Esophagus squamous epithelium (tissue), 5 donors: ENCODE data around the gene ANO2. TPM values are rescaled to one million over a fixed set of nuclear protein-coding genes. Genes with fewer than 3 reads are reported as not detected.

Source experiments
- DNase-seq: peaks from one replicate; lab custom pipeline; 2025; lab: John Stamatoyannopoulos, UW
- H3K27ac ChIP-seq, 4 donors: fragments of 200-600 bp; sonication (generic); one replicate each; pipeline ENCODE4 v1.5.1; 2016 to 2019; ENCODE audit warnings: mild to moderate bottlenecking in 1 of 4
- H3K27me3 ChIP-seq, 4 donors: fragments of 200-600 bp; sonication (generic); 1 replicate in 3 of 4; 2 replicates in 1 of 4; pipeline versions ENCODE4 v1.5.1 to v1.6.0; 2017 to 2021; ENCODE audit warnings: antibody characterized with exemption in 1 of 4
- H3K36me3 ChIP-seq, 3 donors: fragments of 200-600 bp; sonication (generic); one replicate each; pipeline ENCODE4 v1.5.1; 2016 to 2019
- H3K4me1 ChIP-seq, 3 donors: fragments of 200-600 bp; sonication (generic); one replicate each; pipeline ENCODE4 v1.5.1; 2017 to 2019
- H3K4me3 ChIP-seq, 4 donors: fragments of 200-600 bp; sonication (generic); 1 replicate in 3 of 4; 2 replicates in 1 of 4; pipeline ENCODE4 v1.5.1; 2016 to 2019; ENCODE audit warnings: mild to moderate bottlenecking in 2 of 4, moderate library complexity in 1 of 4
- H3K9me3 ChIP-seq, 3 donors: fragments of 200-600 bp; sonication (generic); one replicate each; pipeline ENCODE4 v1.5.1; 2016 to 2019
- POLR2A ChIP-seq, 4 donors: fragments of 450-650 bp; IDR thresholded peaks; one replicate each; pipeline ENCODE4 v1.6.1; 2017; ENCODE audit warnings: antibody characterized with exemption in 4 of 4, mild to moderate bottlenecking in 4 of 4, moderate library complexity in 3 of 4
- WGBS, 2 donors: methylation state at CpG; one replicate each; pipeline ENCODE4 v1.1.5; 2018; 5-methylcytosine and 5-hydroxymethylcytosine counted together
- intact Hi-C: fragments of 100-400 bp; cut with DNase I; formaldehyde crosslinking; loops from one replicate; pipeline ENCODE4 v1.15.0; 2022
- total RNA-seq, 4 donors: library from RNA; depleted of rRNA; stranded (reverse); fragments of >200 nt; gene quantifications; one replicate each; pipeline ENCODE4 v1.1.0, GENCODE V29; 2016
- TF ChIP-seq, protein P1 (sequence below), 6 experiments: fragments of 450-650 bp in 4 of 6; fragments of 200-600 bp in 2 of 6; sonication (generic) in 2 of 6; IDR thresholded peaks; one replicate each; pipeline ENCODE4 v1.5.1; 2016 to 2019; ENCODE audit warnings: antibody characterized with exemption in 6 of 6, mild to moderate bottlenecking in 4 of 6, moderate library complexity in 4 of 6
- donor health status: DM: yes; HTN: yes; CAD: no.

Gene ANO2
- total RNA-seq, 4 donors from 2014 or later: 0.49 to 11.8 (median 3.1) TPM

GRCh38 chr12:5768581-5769196 lies 176.4 kb downstream of the ANO2 start:
- WGBS, 2 donors: 67 to 85% methylated on average over 4 to 6 of the region's 8 CpGs
- TF ChIP-seq, protein P1, sequence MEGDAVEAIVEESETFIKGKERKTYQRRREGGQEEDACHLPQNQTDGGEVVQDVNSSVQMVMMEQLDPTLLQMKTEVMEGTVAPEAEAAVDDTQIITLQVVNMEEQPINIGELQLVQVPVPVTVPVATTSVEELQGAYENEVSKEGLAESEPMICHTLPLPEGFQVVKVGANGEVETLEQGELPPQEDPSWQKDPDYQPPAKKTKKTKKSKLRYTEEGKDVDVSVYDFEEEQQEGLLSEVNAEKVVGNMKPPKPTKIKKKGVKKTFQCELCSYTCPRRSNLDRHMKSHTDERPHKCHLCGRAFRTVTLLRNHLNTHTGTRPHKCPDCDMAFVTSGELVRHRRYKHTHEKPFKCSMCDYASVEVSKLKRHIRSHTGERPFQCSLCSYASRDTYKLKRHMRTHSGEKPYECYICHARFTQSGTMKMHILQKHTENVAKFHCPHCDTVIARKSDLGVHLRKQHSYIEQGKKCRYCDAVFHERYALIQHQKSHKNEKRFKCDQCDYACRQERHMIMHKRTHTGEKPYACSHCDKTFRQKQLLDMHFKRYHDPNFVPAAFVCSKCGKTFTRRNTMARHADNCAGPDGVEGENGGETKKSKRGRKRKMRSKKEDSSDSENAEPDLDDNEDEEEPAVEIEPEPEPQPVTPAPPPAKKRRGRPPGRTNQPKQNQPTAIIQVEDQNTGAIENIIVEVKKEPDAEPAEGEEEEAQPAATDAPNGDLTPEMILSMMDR (IDR thresholded peaks at IDR 0.05): no peak
- TF ChIP-seq POLR2A (IDR thresholded peaks at IDR 0.05): no peak
- no peaks in the 10 kb centered on the region for H3K9me3 ChIP-seq
- intact Hi-C loops: no loop called here
- no peak for DNase-seq
- peaks cover 0 to 49% (median 0%) of the 10 kb centered on the region in 4 donors for H3K27me3 ChIP-seq
- H3K4me1 ChIP-seq: peaks cover 0 to 13% (median 4%) of the 10 kb centered on the region in 3 donors
- H3K27ac ChIP-seq: no peak overlapping the region
- no peaks in the 10 kb centered on the region for H3K36me3 ChIP-seq
- no peak overlapping the region for H3K4me3 ChIP-seq

GRCh38 chr12:5768171-5768570 lies 176.9 kb downstream of the ANO2 start:
- H3K36me3 ChIP-seq: no peaks in the 10 kb centered on the region
- H3K9me3 ChIP-seq: no peaks in the 10 kb centered on the region
- intact Hi-C loops: no loop called here
- no peak overlapping the region for H3K27ac ChIP-seq
- DNase-seq: no peak
- H3K4me3 ChIP-seq: no peak overlapping the region
- no peak for TF ChIP-seq POLR2A (IDR thresholded peaks at IDR 0.05)
- TF ChIP-seq, protein P1 (IDR thresholded peaks at IDR 0.05): no peak
- WGBS, 2 donors: 68 to 70% methylated on average over 2 of the region's 2 CpGs
- H3K27me3 ChIP-seq: peaks cover 0 to 44% (median 0%) of the 10 kb centered on the region in 4 donors
- peaks cover 0 to 13% (median 4%) of the 10 kb centered on the region in 3 donors for H3K4me1 ChIP-seq

GRCh38 chr12:5758347-5758746 lies 186.7 kb downstream of the ANO2 start:
- intact Hi-C loops: no loop called here
- Histone ChIP-seq H3K27me3 (peaks cover 0 to 54% (median 0%) of the 10 kb centered on the region in 4 donors), H3K27ac (no peak overlapping the region), H3K9me3 (no peaks in the 10 kb centered on the region), H3K4me3 (no peak overlapping the region), H3K36me3 (no peaks in the 10 kb centered on the region), H3K4me1 (no peaks in the 10 kb centered on the region)
- DNase-seq: no peak
- TF ChIP-seq, protein P1 (IDR thresholded peaks at IDR 0.05): no peak
- no peak for TF ChIP-seq POLR2A (IDR thresholded peaks at IDR 0.05)
- 80 to 93% methylated on average over 3 of the region's 3 CpGs for WGBS, 2 donors

GRCh38 chr12:5756338-5756842 lies 188.7 kb downstream of the ANO2 start:
- intact Hi-C loops: no loop called here
- H3K4me3 ChIP-seq: no peak overlapping the region
- 70 to 75% methylated on average over 1 to 4 of the region's 5 CpGs for WGBS, 2 donors
- TF ChIP-seq, protein P1 (IDR thresholded peaks at IDR 0.05): no peak
- no peak for TF ChIP-seq POLR2A (IDR thresholded peaks at IDR 0.05)
- peaks cover 0 to 52% (median 0%) of the 10 kb centered on the region in 4 donors for H3K27me3 ChIP-seq
- H3K36me3 ChIP-seq: no peaks in the 10 kb centered on the region
- no peaks in the 10 kb centered on the region for H3K4me1 ChIP-seq
- no peak overlapping the region for H3K27ac ChIP-seq
- DNase-seq: no peak
- no peaks in the 10 kb centered on the region for H3K9me3 ChIP-seq

- no peak overlapping the region for H3K27ac ChIP-seq
- peaks cover 0 to 8% (median 0%) of the 10 kb centered on the region in 4 donors for H3K27me3 ChIP-seq
- peaks cover 0 to 8% (median 3%) of the 10 kb centered on the region in 3 donors for H3K4me1 ChIP-seq
- no peak for DNase-seq
- TF ChIP-seq POLR2A (IDR thresholded peaks at IDR 0.05): no peak
- TF ChIP-seq, protein P1 (IDR thresholded peaks at IDR 0.05): no peak
- WGBS, 2 donors: 81 to 85% methylated on average over 6 to 12 of the region's 12 CpGs
- H3K36me3 ChIP-seq: no peaks in the 10 kb centered on the region
- no peaks in the 10 kb centered on the region for H3K9me3 ChIP-seq
- intact Hi-C loops: no loop called here
- H3K4me3 ChIP-seq: no peak overlapping the region
Measured at GRCh38 chr12:5748027-5748426, 197.0 kb downstream of the ANO2 start.
